PC-9 (cell line): ENCODE data around the gene LPO. TPM values are rescaled to one million over a fixed set of nuclear protein-coding genes. Genes with fewer than 3 reads are reported as not detected.
A peak's percentile ranks its signal among the peaks of the same experiment; 100 is the strongest.

Experiments used
- BruUV-seq: library from RNA; stranded (reverse); fragments of 400-500 nt; replicated peaks from 2 replicates; lab custom pipeline; 2021; lab: Mats Ljungman, UMichigan
- CTCF ChIA-PET: fragments of 300-600 bp; sonication (Branson Sonifier 250); formaldehyde crosslinking; loops from one replicate; lab custom pipeline; 2022; ENCODE audit warnings: antibody characterized with exemption; lab: Charles Lee
- POLR2A ChIA-PET: fragments of 300-600 bp; sonication (Branson Sonifier 250); formaldehyde crosslinking; loops from one replicate; lab custom pipeline; 2022; ENCODE audit warnings: antibody characterized with exemption; ENCODE audit not compliant: unreplicated experiment; lab: Charles Lee
- DNase-seq, 2 experiments: peaks; one replicate each; pipeline versions ENCODE4 v3.0.0 to v3.0.0-alpha.2; 2015 to 2022; ENCODE audit warnings: mixed read lengths in 1 of 2
- H2AFZ ChIP-seq: fragments of 200-600 bp; sonication (generic); 2 replicates; pipeline ENCODE4 v1.8.1; 2017; ENCODE audit warnings: antibody characterized with exemption
- H3F3A ChIP-seq: fragments of 200-600 bp; sonication (generic); 2 replicates; pipeline ENCODE4 v1.8.1; 2017; ENCODE audit warnings: antibody characterized with exemption, mild to moderate bottlenecking, low read depth; ENCODE audit not compliant: insufficient read depth
- H3K27ac ChIP-seq: fragments of 200-600 bp; sonication (generic); 2 replicates; pipeline ENCODE4 v1.6.1; 2016; ENCODE audit warnings: mixed run types
- H3K27me3 ChIP-seq: fragments of 200-600 bp; sonication (generic); 2 replicates; pipeline ENCODE4 v1.6.1; 2016; ENCODE audit warnings: low read depth, mixed run types; ENCODE audit not compliant: insufficient read depth
- H3K36me3 ChIP-seq: fragments of 200-600 bp; sonication (generic); 2 replicates; pipeline ENCODE4 v1.6.1; 2016; ENCODE audit warnings: low read depth, mixed run types
- H3K4me1 ChIP-seq: fragments of 200-600 bp; sonication (generic); replicated peaks from 2 replicates; pipeline ENCODE4 v1.6.1; 2016; ENCODE audit warnings: mixed run types; ENCODE audit not compliant: insufficient read depth
- H3K4me2 ChIP-seq: fragments of 200-600 bp; sonication (generic); 2 replicates; pipeline ENCODE4 v1.6.1; 2017; ENCODE audit warnings: mixed run types
- H3K4me3 ChIP-seq: fragments of 200-600 bp; sonication (generic); 2 replicates; pipeline ENCODE4 v1.6.1; 2016; ENCODE audit warnings: mixed run types
- H3K79me2 ChIP-seq: fragments of 200-600 bp; sonication (generic); 2 replicates; pipeline ENCODE4 v1.6.1; 2017; ENCODE audit warnings: low read depth, mixed run types
- H3K9me2 ChIP-seq: fragments of 200-600 bp; sonication (generic); 2 replicates; pipeline ENCODE4 v1.8.1; 2017; ENCODE audit warnings: mild to moderate bottlenecking; ENCODE audit not compliant: insufficient read depth
- H3K9me3 ChIP-seq: fragments of 200-600 bp; sonication (generic); 2 replicates; pipeline ENCODE4 v1.8.1; 2016; ENCODE audit warnings: low read depth; ENCODE audit not compliant: insufficient read depth
- H4K20me1 ChIP-seq: fragments of 200-600 bp; sonication (generic); 2 replicates; pipeline ENCODE4 v1.8.1; 2017; ENCODE audit not compliant: insufficient read depth
- CTCF ChIP-seq: fragments of 200-600 bp; sonication (generic); conservative IDR thresholded peaks from 2 replicates; pipeline ENCODE4 v1.6.1; 2017; ENCODE audit warnings: mixed run types, antibody characterized with exemption, mild to moderate bottlenecking, moderate library complexity
- EZH2 ChIP-seq: fragments of 200-600 bp; sonication (generic); IDR thresholded peaks from 2 replicates; pipeline ENCODE4 v1.8.0; 2017; ENCODE audit warnings: antibody characterized with exemption, low read depth
- intact Hi-C: fragments of 100-400 bp; cut with micrococcal nuclease; formaldehyde crosslinking; loops from one replicate; pipeline ENCODE4 v1.10.0; 2022; ENCODE audit not compliant: unreplicated experiment
- total RNA-seq: library from RNA; stranded (reverse); gene quantifications from 2 replicates; pipeline ENCODE4 v1.2.3, GENCODE V29; 2021

The LPO gene
- total RNA-seq, 1 experiment from 2014 or later = not detected

DNA sequence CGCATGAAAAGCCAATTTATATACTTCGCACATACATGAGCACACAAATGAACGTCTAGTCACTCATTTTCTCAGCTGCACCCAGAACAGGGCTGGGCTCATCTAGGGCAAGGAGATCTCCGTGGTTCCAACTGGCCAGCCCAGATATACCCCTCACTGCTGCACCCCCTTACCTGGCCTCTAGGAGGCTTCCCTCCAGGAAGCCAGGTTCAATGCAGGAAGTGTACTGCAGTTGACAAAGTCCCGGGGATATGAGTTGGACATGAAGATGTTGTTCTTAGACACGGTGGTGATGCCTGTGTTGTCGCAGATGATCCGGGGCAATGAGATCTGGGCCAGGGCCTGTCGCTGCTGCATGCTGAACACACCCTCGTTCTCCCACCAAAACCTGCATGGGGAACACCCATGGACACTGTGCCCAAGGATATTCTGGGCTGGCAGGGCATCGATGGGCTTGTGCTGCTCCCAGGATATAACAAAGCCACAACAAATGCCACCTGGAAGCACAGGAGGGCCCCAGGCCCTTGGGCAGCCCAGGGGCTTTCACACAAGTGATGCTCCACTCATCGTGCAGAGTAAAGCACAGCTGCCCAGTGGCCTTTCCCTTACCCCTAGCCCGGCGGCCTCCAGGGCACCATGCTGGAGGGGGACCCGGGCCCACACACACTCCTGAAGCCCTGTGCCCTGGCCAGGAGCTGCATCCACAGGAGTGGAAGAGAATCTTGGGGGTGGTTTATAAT, 32.3 kb downstream of the LPO start:
- CTCF ChIA-PET = interaction anchor here (0.6 kb wide), 1 partner anchor 80 kb away, joined by 3 read pairs; no protein-coding TSS in a partner anchor
- peak; percentile 62 for TF ChIP-seq CTCF
- TF ChIP-seq EZH2 = no peak
- POLR2A ChIA-PET = no interaction called here

DNA sequence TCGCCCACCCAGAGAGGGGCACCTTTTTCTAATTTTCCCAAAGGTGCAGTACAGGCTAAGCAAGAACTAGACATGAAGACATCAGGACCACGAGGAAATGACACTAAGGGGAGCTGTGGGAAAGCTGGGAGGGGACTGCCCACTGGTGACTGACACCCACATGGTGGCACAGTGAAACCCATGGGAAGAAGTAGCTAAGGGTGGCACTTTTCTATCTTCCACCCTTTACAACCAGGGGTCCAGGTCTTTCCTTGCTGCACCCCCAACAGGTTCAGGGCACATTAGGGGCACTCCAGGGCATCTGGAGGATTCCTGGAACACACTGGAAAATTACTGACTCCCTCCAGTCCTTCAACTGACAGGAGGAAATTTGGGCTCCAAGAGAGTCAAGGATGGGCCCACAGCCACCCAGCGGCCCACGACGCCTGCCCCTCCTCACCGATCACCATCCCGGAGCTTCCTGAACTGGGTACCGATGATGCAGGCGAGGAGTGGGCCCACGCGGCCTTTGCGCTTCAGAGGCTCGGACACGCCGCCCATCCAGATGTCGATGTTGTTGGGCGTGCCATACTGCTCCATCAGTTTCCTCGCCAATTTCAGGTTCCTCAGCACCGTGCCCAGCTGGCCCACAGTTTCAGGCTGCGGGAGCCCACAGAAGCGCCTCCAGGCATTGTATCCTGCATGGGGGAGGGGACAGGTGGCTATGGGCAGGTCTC, 33.0 kb downstream of the LPO start:
- H3K4me2 ChIP-seq = no peak overlapping the region
- H3K4me3 ChIP-seq = no peak overlapping the region
- H3K4me1 ChIP-seq = no peaks in the 10 kb centered on the region
- no peaks in the 10 kb centered on the region for H3K36me3 ChIP-seq
- BruUV-seq = no TSS peak
- DNase-seq = no peak
- CTCF ChIA-PET = no interaction called here
- H2AFZ ChIP-seq = no peak overlapping the region
- TF ChIP-seq CTCF (no peak), EZH2 (no peak)
- no peaks in the 10 kb centered on the region for H3K9me3 ChIP-seq
- no peaks in the 10 kb centered on the region for H3K9me2 ChIP-seq
- POLR2A ChIA-PET = no interaction called here
- intact Hi-C loops = no loop called here
- H4K20me1 ChIP-seq = no peaks in the 10 kb centered on the region
- no peaks in the 10 kb centered on the region for H3K79me2 ChIP-seq
- peaks cover 96% of the 10 kb centered on the region for H3K27me3 ChIP-seq
- no peaks in the 10 kb centered on the region for H3F3A ChIP-seq
- H3K27ac ChIP-seq = no peak overlapping the region

More for the DNA sequence above, 32.3 kb downstream of the LPO start:
- Histone ChIP-seq H3K9me2 (no peaks in the 10 kb centered on the region), H3K4me1 (no peaks in the 10 kb centered on the region), H3K27ac (no peak overlapping the region), H3K9me3 (no peaks in the 10 kb centered on the region), H3K27me3 (peaks cover 96% of the 10 kb centered on the region), H4K20me1 (no peaks in the 10 kb centered on the region), H3F3A (no peaks in the 10 kb centered on the region), H3K4me2 (no peak overlapping the region), H2AFZ (no peak overlapping the region), H3K36me3 (no peaks in the 10 kb centered on the region), H3K79me2 (no peaks in the 10 kb centered on the region), H3K4me3 (no peak overlapping the region)
- no TSS peak for BruUV-seq
- no peak for DNase-seq
- intact Hi-C loops = no loop called here

DNA sequence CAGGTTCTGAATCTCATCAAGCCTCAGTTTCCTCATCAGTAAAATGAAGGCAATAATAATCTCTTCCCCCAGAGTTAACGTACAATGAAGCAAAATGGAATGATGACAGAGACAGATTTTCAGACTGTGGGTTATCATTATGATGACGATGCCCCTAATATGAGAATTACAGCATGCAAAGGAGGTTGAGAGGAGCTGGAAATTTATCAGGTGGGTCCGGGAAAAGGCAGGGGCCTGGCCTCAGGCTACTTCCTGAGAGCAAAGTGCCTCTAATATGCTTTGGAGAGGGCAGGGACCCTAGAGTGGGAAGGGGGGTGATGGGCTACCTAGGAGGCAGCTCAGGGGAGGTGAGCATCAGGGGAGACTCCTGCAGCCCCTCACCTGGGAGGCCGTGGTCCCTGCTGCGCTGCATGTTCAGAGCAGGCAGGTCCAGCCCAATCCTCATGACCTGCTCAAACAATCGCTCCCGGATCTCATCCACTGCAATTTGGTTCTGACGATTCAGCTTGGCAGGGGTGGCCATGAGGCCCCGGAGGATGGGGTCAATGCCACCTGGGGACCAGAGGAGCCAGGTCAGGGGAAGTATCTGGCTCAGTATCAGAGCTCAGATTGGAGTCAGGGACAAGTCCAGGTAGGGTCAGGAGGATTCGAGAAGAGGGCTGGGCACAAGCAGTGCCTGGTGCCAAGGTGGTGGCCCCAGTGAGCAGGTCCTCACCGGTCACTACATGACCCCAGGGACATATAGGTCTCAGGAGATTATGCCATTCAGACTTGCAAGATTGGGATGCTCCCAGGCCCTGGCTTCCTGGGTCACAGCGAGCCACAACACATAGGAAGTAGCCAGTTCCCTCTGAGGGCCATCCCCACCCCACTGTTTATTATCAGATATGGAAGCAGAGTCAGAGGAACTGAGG, 34.2 kb downstream of the LPO start:
- Histone ChIP-seq H3K27me3 (peaks cover 96% of the 10 kb centered on the region), H3F3A (no peaks in the 10 kb centered on the region), H3K4me1 (no peaks in the 10 kb centered on the region), H3K4me3 (no peak overlapping the region), H3K9me3 (no peaks in the 10 kb centered on the region), H3K9me2 (no peaks in the 10 kb centered on the region), H4K20me1 (no peaks in the 10 kb centered on the region), H3K27ac (no peak overlapping the region), H3K4me2 (no peak overlapping the region), H3K79me2 (no peaks in the 10 kb centered on the region), H2AFZ (no peak overlapping the region), H3K36me3 (no peaks in the 10 kb centered on the region)
- BruUV-seq = no TSS peak
- intact Hi-C loops = no loop called here
- TF ChIP-seq CTCF (no peak), EZH2 (no peak)
- CTCF ChIA-PET = no interaction called here
- no peak for DNase-seq
- POLR2A ChIA-PET = no interaction called here
